Caco-2 (cell line): ENCODE results near the gene HBG2. TPM values are rescaled to one million over a fixed set of nuclear protein-coding genes. Genes with fewer than 3 reads are reported as not detected.
A peak's percentile ranks its signal among the peaks of the same experiment; 100 is the strongest.

Source experiments
- BruUV-seq: library from RNA; stranded (reverse); fragments of 400-500 nt; replicated peaks from 2 replicates; lab custom pipeline; 2021; lab: Mats Ljungman, UMichigan
- CTCF ChIA-PET: fragments of 300-600 bp; sonication (Branson Sonifier 250); formaldehyde crosslinking; loops from one replicate; lab custom pipeline; 2022; ENCODE audit warnings: antibody characterized with exemption; lab: Charles Lee
- POLR2A ChIA-PET: fragments of 300-600 bp; sonication (Branson Sonifier 250); formaldehyde crosslinking; loops from one replicate; lab custom pipeline; 2022; ENCODE audit warnings: antibody characterized with exemption; lab: Charles Lee
- DNase-seq, 2 experiments: peaks; one replicate each; pipeline versions ENCODE4 v3.0.0 to v3.0.0-alpha.2; 2020 to 2022
- H3K27me3 ChIP-seq: replicated peaks from 2 replicates; pipeline ENCODE4 v1.6.0; 2011; ENCODE audit warnings: low read length; ENCODE audit not compliant: control insufficient read depth, insufficient read depth
- H3K36me3 ChIP-seq: 2 replicates; pipeline ENCODE4 v1.5.1; 2011; ENCODE audit warnings: low read length; ENCODE audit not compliant: control insufficient read depth, insufficient read depth
- H3K4me1 ChIP-seq: fragments of 250-450 bp; sonication (Bioruptor Pico); 2 replicates; pipeline ENCODE4 v1.5.1; 2020; ENCODE audit warnings: mild to moderate bottlenecking
- H3K4me3 ChIP-seq: 2 replicates; pipeline ENCODE4 v1.5.1; 2011; ENCODE audit warnings: low read depth, mild to moderate bottlenecking, control low read depth, low read length
- H3K9me3 ChIP-seq: fragments of 250-450 bp; sonication (Bioruptor Pico); 2 replicates; pipeline ENCODE4 v1.5.1; 2020; ENCODE audit warnings: mild to moderate bottlenecking, moderate library complexity
- H3K27ac Mint-ChIP-seq: one replicate; pipeline ENCODE4 v1.8.0; 2022; ENCODE audit warnings: mixed read lengths; ENCODE audit not compliant: unreplicated experiment
- H3K27me3 Mint-ChIP-seq: one replicate; pipeline ENCODE4 v1.8.0; 2022; ENCODE audit warnings: mixed read lengths; ENCODE audit not compliant: insufficient read depth, unreplicated experiment
- H3K36me3 Mint-ChIP-seq: one replicate; pipeline ENCODE4 v1.8.0; 2022; ENCODE audit warnings: mild to moderate bottlenecking, mixed read lengths; ENCODE audit not compliant: insufficient read depth, unreplicated experiment
- H3K4me1 Mint-ChIP-seq: one replicate; pipeline ENCODE4 v1.8.0; 2022; ENCODE audit warnings: low read depth, mixed read lengths; ENCODE audit not compliant: unreplicated experiment
- H3K4me3 Mint-ChIP-seq: one replicate; pipeline ENCODE4 v1.8.0; 2022; ENCODE audit warnings: mild to moderate bottlenecking, moderate library complexity, mixed read lengths; ENCODE audit not compliant: unreplicated experiment
- H3K9me3 Mint-ChIP-seq: one replicate; pipeline ENCODE4 v1.8.0; 2022; ENCODE audit warnings: mixed read lengths; ENCODE audit not compliant: unreplicated experiment
- CTCF ChIP-seq, 2 experiments: fragments of 200-600 bp in 1 of 2; IDR thresholded peaks; 1 replicate in 1 of 2; 2 replicates in 1 of 2; pipeline versions ENCODE4 v1.5.1 to v1.8.0; 2011 to 2022; ENCODE audit warnings: antibody characterized with exemption in 1 of 2, control low read depth in 1 of 2, inconsistent platforms in 1 of 2, low read depth in 1 of 2, low read length in 1 of 2, mild to moderate bottlenecking in 1 of 2, moderate library complexity in 1 of 2; ENCODE audit not compliant: insufficient read depth in 1 of 2, severe bottlenecking in 1 of 2, unreplicated experiment in 1 of 2
- intact Hi-C: fragments of 100-400 bp; cut with micrococcal nuclease; formaldehyde crosslinking; loops from one replicate; pipeline ENCODE4 v1.10.0; 2022; ENCODE audit not compliant: unreplicated experiment
- total RNA-seq: library from RNA; stranded (reverse); gene quantifications from 2 replicates; pipeline ENCODE4 v1.2.3, GENCODE V29; 2022

The HBG2 gene
- total RNA-seq, 1 experiment from 2014 or later = not detected

- no peak for DNase-seq
- no TSS peak for BruUV-seq
- intact Hi-C loops = no loop called here
- Mint-ChIP-seq H3K36me3 (no peaks in the 10 kb centered on the region), H3K4me1 (no peaks in the 10 kb centered on the region), H3K27me3 (no peaks in the 10 kb centered on the region), H3K9me3 (no peaks in the 10 kb centered on the region), H3K4me3 (no peak overlapping the region), H3K27ac (no peak overlapping the region)
- Histone ChIP-seq H3K9me3 (no peaks in the 10 kb centered on the region), H3K4me3 (no peak overlapping the region), H3K27me3 (no peaks in the 10 kb centered on the region), H3K4me1 (no peaks in the 10 kb centered on the region), H3K36me3 (no peaks in the 10 kb centered on the region)
- ChIA-PET POLR2A (no interaction called here), CTCF (interaction anchor here (1.1 kb wide), 1 partner anchor 174 kb away, joined by 3 read pairs; no protein-coding TSS in a partner anchor)
- no peak for TF ChIP-seq CTCF (IDR thresholded peaks at IDR 0.05; ENCODE audit: insufficient read depth in 1 of 2, low read depth in 1 of 2, low read length in 1 of 2, severe bottlenecking in 1 of 2, unreplicated experiment in 1 of 2)
Measured at GRCh38 chr11:5210376-5210885, 44.1 kb downstream of the HBG2 start.

- Mint-ChIP-seq H3K27ac (no peak overlapping the region), H3K9me3 (no peaks in the 10 kb centered on the region), H3K4me1 (no peaks in the 10 kb centered on the region), H3K4me3 (no peak overlapping the region), H3K27me3 (peaks cover 8% of the 10 kb centered on the region), H3K36me3 (no peaks in the 10 kb centered on the region)
- DNase-seq = peak; percentile 42 to 61
- no peak overlapping the region for H3K4me3 ChIP-seq
- H3K27me3 ChIP-seq = no peaks in the 10 kb centered on the region
- ChIA-PET CTCF (no interaction called here), POLR2A (no interaction called here)
- intact Hi-C loops = loop anchor here (1.0 to 10.0 kb wide), 6 partner anchors 80 to 604 kb away; partner anchors contain the start of gene OR52N2
- H3K4me1 ChIP-seq = no peaks in the 10 kb centered on the region
- TF ChIP-seq CTCF (IDR thresholded peaks at IDR 0.05; ENCODE audit: insufficient read depth in 1 of 2, low read depth in 1 of 2, low read length in 1 of 2, severe bottlenecking in 1 of 2, unreplicated experiment in 1 of 2) = peak; percentile 49 to 73
- no peaks in the 10 kb centered on the region for H3K36me3 ChIP-seq
- BruUV-seq = no TSS peak
- H3K9me3 ChIP-seq = no peaks in the 10 kb centered on the region
Measured at GRCh38 chr11:5204787-5205186, 49.8 kb downstream of the HBG2 start.

GRCh38 chr11:5203366-5203765, 51.2 kb downstream of the HBG2 start:
- Mint-ChIP-seq H3K4me1 (no peaks in the 10 kb centered on the region), H3K27me3 (peaks cover 11% of the 10 kb centered on the region), H3K36me3 (no peaks in the 10 kb centered on the region), H3K9me3 (no peaks in the 10 kb centered on the region), H3K4me3 (no peak overlapping the region), H3K27ac (no peak overlapping the region)
- DNase-seq = no peak
- H3K36me3 ChIP-seq = no peaks in the 10 kb centered on the region
- TF ChIP-seq CTCF (IDR thresholded peaks at IDR 0.05; ENCODE audit: insufficient read depth in 1 of 2, low read depth in 1 of 2, low read length in 1 of 2, severe bottlenecking in 1 of 2, unreplicated experiment in 1 of 2) = no peak
- no peaks in the 10 kb centered on the region for H3K9me3 ChIP-seq
- no peaks in the 10 kb centered on the region for H3K4me1 ChIP-seq
- intact Hi-C loops = loop anchor here (10.0 kb wide), 1 partner anchor 351 kb away; no protein-coding TSS in a partner anchor
- no peaks in the 10 kb centered on the region for H3K27me3 ChIP-seq
- ChIA-PET POLR2A (no interaction called here), CTCF (no interaction called here)
- H3K4me3 ChIP-seq = no peak overlapping the region
- BruUV-seq = no TSS peak

Other genes starting within 250 kb of the HBG2 start
- not detected in 2 replicates for gene OR52J3, start 208.3 kb downstream of the HBG2 start, total RNA-seq
- not detected in 2 replicates for gene OR52E2, start 195.2 kb downstream of the HBG2 start, total RNA-seq
- gene OR52E1, start 185.2 kb downstream of the HBG2 start, total RNA-seq = not detected in 2 replicates
- not detected in 2 replicates for gene OR52A5, start 116.4 kb downstream of the HBG2 start, total RNA-seq
- gene OR52A1, start 100.0 kb downstream of the HBG2 start, total RNA-seq = not detected in 2 replicates
- gene OR51V1, start 54.1 kb downstream of the HBG2 start, total RNA-seq = not detected in 2 replicates
- gene HBB, start 27.7 kb downstream of the HBG2 start, total RNA-seq = not detected in 2 replicates
- not detected in 2 replicates for gene HBD, start 20.3 kb downstream of the HBG2 start, total RNA-seq
- gene HBG1, start 4.9 kb downstream of the HBG2 start, total RNA-seq = not detected in 2 replicates
- not detected in 2 replicates for gene HBE1, start 15.2 kb upstream of the HBG2 start, total RNA-seq
- not detected in 2 replicates for gene OR51B4, start 47.2 kb upstream of the HBG2 start, total RNA-seq
- gene OR51B2, start 69.5 kb upstream of the HBG2 start, total RNA-seq = not detected in 2 replicates
- not detected in 2 replicates for gene OR51B5, start 88.7 kb upstream of the HBG2 start, total RNA-seq
- gene OR51B6, start 96.7 kb upstream of the HBG2 start, total RNA-seq = not detected in 2 replicates
- gene OR51M1, start 129.0 kb upstream of the HBG2 start, total RNA-seq = not detected in 2 replicates
- gene OR51Q1, start 167.3 kb upstream of the HBG2 start, total RNA-seq = not detected in 2 replicates
- gene OR51I1, start 186.7 kb upstream of the HBG2 start, total RNA-seq = not detected in 2 replicates
- not detected in 2 replicates for gene OR51I2, start 194.5 kb upstream of the HBG2 start, total RNA-seq
- not detected in 2 replicates for gene OR52D1, start 233.9 kb upstream of the HBG2 start, total RNA-seq